LNCAP (cell line): ENCODE results near the gene CASKIN2.

Experiments
- TF ChIP-seq, protein P1 (sequence below): fragments of 450-650 bp; IDR thresholded peaks from 2 replicates; pipeline ENCODE4 v1.5.1; 2017; ENCODE audit warnings: mild to moderate bottlenecking

CASKIN2 gene

DNA sequence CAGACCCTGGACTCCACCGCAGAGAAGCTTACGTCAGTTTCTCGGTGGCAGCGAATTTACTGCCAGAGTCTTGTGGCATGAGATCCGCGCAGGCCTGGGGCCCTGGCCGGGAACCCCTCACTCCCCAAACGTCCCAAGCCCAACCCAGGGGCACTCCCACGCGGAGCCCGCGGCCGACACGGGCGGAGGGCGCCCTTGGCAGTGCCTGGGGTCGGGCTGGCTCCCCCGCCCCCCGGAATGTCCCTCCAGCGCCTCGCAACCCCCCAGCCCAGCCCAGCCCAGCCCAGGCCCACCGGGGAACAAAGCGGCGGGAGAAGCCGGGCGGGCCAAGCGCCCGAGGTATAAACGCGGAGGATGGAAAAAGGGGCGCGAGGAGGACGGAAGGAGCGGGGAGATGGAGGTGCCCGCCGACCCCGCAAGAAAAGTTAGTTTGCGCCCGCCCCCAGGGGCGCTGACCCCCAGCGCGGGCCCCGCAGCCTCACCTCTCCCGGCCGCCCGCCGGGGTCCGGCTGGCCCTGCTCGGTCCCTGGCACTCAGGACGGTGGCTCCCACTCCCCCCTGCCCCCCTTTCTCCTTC is 330 bp downstream of the CASKIN2 start:
- TF ChIP-seq, protein P1, sequence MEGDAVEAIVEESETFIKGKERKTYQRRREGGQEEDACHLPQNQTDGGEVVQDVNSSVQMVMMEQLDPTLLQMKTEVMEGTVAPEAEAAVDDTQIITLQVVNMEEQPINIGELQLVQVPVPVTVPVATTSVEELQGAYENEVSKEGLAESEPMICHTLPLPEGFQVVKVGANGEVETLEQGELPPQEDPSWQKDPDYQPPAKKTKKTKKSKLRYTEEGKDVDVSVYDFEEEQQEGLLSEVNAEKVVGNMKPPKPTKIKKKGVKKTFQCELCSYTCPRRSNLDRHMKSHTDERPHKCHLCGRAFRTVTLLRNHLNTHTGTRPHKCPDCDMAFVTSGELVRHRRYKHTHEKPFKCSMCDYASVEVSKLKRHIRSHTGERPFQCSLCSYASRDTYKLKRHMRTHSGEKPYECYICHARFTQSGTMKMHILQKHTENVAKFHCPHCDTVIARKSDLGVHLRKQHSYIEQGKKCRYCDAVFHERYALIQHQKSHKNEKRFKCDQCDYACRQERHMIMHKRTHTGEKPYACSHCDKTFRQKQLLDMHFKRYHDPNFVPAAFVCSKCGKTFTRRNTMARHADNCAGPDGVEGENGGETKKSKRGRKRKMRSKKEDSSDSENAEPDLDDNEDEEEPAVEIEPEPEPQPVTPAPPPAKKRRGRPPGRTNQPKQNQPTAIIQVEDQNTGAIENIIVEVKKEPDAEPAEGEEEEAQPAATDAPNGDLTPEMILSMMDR, result no peak

DNA sequence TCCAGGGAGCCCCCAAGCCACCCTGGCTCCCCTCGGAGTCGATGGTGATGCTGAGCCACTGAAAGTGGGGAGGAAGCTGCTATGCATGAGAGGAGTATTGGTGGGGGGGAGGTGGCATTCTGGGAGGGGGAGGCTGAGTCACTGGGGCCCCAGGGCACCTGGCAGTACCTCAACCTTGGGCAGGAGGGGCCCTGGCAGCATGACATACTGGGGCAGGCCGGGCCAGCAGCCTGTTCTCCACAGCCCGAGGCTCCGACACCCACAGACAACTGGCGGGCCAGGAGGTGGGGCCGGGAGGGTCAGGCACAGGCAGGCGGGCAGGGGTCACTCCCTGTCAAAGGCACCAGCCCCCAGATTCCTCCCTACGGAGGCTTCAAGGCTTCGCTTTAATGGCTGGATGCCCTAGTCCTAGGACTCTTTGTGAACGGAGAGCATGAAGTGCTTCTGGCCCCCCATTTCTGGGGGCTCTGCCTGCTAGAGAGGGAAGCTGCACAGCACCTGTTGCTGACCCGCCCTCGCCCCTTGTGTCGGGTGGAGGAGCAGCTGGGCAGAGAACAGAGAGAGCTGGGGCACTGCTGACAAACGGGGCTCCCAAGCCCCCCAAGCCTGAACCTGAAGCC is 928 bp downstream of the CASKIN2 start:
- TF ChIP-seq, protein P1, result no peak

DNA sequence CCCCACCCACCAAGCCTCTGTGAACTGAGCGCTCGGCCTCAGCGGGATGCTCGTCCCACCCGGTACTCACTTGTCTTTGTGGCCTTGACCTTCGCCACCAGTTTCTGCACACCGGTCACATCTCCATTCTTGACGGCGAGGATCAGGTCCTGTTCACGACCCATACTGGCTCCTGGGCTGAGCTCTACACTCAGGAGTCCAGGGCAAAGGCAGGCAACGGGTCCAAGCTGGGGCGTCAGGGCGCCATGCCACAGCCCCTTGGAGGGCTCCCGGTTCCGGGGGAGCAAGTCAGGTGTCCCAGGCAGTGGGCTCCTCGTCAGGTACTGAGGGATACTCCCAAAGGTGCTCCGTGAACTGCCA is 1.7 kb downstream of the CASKIN2 start:
- TF ChIP-seq, protein P1, result no peak

- TF ChIP-seq, protein P1, result no peak
These were observed 2.3 kb downstream of the CASKIN2 start for GRCh38 chr17:75512926-75513640.

DNA sequence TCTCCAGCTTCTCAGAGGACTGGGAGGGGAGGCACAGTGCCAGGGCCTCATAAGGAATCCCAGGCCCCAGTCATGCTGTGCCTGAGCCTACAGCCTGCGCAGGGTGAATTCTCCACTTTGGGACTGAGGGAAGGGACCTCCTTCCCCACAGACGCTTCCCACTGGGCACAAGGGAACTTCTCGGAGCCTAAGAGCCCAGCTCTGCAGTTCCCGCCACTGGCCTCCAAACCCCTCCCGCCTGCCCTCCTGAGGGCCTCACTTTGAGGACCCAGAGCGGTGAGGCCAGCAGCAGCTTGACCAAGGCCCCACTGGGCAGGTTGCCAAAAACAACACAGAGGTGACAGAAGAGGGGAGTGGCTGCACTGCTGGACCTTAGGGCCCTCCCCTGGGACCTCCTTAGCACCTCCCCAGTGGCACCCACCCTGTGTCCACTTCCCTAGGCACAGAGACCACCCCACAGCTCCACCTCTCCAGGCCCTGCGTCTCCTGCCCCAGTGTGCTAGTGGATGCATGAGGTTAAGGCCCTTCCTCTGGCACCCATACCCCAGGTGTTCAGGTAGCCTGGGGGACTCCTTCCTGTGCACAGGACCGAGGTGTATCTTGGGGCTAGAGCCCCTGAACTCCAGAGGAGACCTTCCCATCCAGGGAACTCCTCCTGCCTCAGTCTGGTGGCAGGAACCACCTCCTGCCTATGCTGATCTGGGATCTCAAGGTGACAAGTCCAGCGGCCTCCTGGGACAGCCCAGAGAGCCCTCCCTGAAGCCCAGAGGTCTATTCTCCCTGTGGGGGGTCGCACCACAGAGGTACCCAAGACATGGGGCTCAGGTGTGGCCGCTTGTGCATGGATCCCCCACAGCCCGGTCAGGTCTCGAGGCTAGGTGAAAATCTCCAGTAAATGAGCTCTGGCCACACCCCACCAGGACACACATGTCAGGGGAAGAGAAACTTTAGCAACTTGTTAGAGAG is 3.4 kb downstream of the CASKIN2 start:
- TF ChIP-seq, protein P1, result no peak

DNA sequence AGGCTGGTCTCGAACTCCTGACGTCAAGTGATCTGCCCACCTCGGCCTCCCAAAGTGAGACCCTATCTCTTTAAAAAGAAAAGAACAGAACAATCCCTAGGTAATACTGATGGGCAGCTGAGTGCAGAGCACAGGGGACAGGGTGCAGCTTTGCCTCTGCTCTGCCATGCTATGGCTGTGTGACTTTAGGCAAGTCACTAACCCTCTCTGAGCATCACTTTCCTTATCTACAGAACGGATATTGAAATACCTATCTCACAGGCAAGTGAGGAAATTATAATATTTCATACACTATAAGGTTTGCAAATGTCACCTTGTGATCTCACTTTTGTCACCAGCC is 4.1 kb downstream of the CASKIN2 start:
- TF ChIP-seq, protein P1, result no peak

- TF ChIP-seq, protein P1, result no peak
These were observed 5.6 kb downstream of the CASKIN2 start for GRCh38 chr17:75509528-75510258.
